HG02973 (cell line): ENCODE data around the gene CXCL3.

Experiments
- ATAC-seq: cut with Tn5 transposase; IDR thresholded peaks from one replicate; pipeline ENCODE4 v1.9.1; 2021; ENCODE audit warnings: moderate library complexity; ENCODE audit not compliant: unreplicated experiment

CXCL3 gene

GRCh38 chr4:74016068-74016467, 22.4 kb downstream of the CXCL3 start:
- ATAC-seq: no peak

GRCh38 chr4:74015126-74015780, 23.2 kb downstream of the CXCL3 start:
- no peak for ATAC-seq

- no peak for ATAC-seq
Observed at GRCh38 chr4:74014332-74014731, 24.2 kb downstream of the CXCL3 start.

GRCh38 chr4:74013264-74013663, 25.2 kb downstream of the CXCL3 start:
- ATAC-seq: no peak

GRCh38 chr4:74012130-74012529, 26.4 kb downstream of the CXCL3 start:
- no peak for ATAC-seq

GRCh38 chr4:74009307-74009706, 29.2 kb downstream of the CXCL3 start:
- ATAC-seq: no peak

- no peak for ATAC-seq
Observed at GRCh38 chr4:74006009-74006476, 32.4 kb downstream of the CXCL3 start.

GRCh38 chr4:74005528-74005927, 33.0 kb downstream of the CXCL3 start:
- ATAC-seq: no peak

- no peak for ATAC-seq
Observed at GRCh38 chr4:74004668-74005067, 33.8 kb downstream of the CXCL3 start.

GRCh38 chr4:74000301-74000700, 38.2 kb downstream of the CXCL3 start:
- ATAC-seq: no peak

GRCh38 chr4:73998040-73999011, 40.2 kb downstream of the CXCL3 start, which contains the start of gene CXCL5:
Gene CXCL5, minus strand, starts transcription at chr4:73998677. Its CDS starts 96 bp downstream, at chr4:73998581.
- no peak for ATAC-seq

GRCh38 chr4:73992050-73992449, 46.4 kb downstream of the CXCL3 start:
- no peak for ATAC-seq

GRCh38 chr4:73991742-73992000, 46.8 kb downstream of the CXCL3 start:
- ATAC-seq: no peak

GRCh38 chr4:73990988-73991741, 47.3 kb downstream of the CXCL3 start:
- ATAC-seq: no peak

GRCh38 chr4:73989928-73990327, 48.6 kb downstream of the CXCL3 start:
- no peak for ATAC-seq

GRCh38 chr4:73989031-73989430, 49.5 kb downstream of the CXCL3 start:
- ATAC-seq: no peak

- no peak for ATAC-seq
Observed at GRCh38 chr4:73988061-73988460, 50.4 kb downstream of the CXCL3 start, which contains the start of gene PPBP. Gene PPBP, minus strand, starts transcription at chr4:73988190. Its CDS starts 87 bp downstream, at chr4:73988103.
